Activated CD8-positive, alpha-beta memory T cell treated with anti-CD3 and anti-CD28 coated beads for 48 hours (primary cell): ENCODE measurements around the gene KIF12.

Source experiments
- DNase-seq, 3 experiments: peaks; one replicate each; pipeline ENCODE4 v3.0.0-alpha.2; 2020; ENCODE audit warnings: low read depth in 2 of 3, low spot score in 2 of 3

The KIF12 gene

DNA sequence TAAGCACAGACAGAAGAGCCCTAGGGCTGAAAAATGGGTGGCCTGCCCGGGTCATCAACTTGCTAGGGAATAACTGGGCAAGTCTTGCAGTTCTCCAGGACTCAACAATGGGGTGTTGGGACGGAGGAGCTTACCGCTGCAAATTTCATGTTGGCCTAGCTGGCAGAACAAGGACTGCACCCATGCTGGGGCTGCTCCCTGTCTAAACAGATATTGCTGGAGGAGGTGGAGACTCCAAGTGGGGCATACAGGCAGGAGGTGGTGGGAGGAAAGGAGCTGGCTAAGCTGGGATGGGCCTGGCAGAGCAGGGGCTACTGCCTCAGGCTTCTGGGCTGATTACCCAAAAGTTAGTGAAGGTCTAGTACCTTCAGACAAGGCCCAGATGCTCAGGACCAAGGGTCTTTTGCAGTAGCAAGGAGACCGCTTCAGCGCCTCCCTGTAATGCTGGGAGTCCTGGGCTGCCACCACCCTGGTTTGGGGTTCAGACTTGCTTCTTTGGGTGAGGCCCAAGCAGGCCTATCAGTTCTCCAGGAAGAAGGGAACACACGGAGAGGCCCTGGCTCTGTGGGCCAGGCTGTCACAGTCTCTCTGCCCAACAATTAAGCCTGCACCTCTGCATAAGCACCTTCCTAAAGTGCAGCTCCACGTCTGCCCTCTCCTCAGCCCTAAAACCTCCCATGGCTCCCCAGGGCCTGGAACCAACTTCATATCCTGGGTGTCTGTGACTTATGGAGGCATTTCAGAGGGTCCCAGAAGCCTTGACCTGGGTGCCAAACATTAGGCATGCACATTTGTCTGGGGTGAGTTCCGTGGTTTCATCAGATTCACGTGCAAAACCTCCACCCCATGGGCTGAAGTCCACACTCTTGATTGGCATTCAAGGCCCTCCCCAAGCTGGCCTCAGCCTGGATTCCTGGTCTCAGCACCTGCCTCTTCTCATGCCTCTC, 24.2 kb upstream of the KIF12 start:
- DNase-seq: no peak

DNA sequence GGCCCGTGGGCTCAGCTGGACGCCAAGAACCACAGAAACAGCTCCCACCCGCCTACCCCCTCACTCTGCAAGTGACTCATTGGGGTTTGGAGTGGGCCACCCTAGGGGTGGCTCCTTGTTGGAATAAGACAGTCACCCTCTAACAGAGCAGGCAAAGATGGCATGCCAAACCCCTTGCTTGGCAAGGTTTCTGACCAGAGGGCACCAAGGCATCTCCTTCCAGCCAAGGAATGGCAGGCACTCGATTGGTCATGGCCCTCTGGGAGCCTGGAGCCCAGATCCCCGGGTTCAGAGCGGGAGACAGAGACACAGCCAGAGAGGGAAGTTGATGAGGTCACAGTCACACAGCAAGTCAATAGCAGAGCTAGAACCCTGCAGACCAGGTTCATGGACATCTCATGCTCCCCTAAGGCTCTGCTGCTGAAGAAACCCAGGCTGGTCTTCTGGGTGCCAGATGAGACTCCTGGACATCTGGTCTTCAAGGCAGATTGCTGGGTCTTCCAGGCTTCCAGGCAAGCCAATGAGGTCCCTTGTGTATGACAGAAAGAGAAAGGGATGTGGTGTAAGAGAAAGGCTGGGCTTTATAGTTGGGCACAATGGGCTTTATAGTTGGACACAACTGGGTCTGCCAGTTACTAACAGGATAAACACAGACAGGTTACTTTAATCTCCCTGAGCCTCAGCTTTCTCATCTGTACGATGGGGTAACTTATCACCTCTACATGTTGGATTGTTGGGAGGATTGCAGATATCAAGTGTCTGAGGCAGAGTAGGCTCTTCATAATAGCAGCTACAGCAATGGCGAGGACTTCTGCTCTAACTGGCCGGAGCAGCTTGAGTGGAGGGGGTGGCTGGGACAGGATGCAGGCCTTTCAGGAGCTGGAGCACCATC, 23.3 kb upstream of the KIF12 start:
- no peak for DNase-seq

DNA sequence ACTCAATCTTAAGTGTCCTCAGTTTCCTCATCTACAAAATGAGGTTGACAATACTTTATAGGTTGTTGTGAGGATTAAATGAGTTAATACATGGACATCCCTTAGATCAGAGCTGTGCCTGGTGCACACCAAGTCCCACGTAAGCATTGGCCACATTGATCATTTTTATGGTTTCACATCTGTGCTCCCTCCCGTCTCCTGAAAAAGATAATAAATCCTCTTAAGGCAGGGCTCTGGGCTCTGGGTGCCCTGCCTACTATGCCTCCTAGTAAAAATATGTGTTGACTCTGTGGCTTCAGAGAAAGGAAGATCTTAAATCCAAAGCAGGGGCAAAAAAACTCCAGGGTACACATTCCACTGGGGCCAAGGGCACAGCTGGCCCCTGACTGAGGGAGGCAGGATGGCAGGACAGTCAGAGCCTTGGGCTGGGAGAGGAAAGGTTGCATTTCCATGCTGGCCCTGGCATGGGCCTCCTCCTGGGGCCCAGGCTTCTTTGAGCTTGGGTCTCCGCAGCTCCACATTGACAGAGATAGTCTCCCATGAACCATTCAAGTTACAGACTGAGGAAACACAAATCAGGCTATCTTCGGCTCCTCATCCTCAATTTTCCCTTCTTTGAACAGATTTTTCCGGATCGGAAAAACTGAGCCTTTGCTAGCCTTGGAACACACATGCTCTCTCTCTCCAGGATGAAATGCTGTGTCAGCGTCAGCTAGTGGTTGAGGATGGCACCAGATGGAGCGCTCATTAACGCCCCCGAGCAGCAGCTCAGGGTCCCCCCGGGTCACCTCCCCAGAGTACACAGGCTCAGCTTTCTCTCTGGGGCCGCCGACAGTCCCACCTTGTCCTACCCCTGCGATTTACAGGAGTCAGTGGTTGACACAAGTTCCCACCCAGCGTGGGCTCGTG, 22.4 kb upstream of the KIF12 start:
- no peak for DNase-seq

DNA sequence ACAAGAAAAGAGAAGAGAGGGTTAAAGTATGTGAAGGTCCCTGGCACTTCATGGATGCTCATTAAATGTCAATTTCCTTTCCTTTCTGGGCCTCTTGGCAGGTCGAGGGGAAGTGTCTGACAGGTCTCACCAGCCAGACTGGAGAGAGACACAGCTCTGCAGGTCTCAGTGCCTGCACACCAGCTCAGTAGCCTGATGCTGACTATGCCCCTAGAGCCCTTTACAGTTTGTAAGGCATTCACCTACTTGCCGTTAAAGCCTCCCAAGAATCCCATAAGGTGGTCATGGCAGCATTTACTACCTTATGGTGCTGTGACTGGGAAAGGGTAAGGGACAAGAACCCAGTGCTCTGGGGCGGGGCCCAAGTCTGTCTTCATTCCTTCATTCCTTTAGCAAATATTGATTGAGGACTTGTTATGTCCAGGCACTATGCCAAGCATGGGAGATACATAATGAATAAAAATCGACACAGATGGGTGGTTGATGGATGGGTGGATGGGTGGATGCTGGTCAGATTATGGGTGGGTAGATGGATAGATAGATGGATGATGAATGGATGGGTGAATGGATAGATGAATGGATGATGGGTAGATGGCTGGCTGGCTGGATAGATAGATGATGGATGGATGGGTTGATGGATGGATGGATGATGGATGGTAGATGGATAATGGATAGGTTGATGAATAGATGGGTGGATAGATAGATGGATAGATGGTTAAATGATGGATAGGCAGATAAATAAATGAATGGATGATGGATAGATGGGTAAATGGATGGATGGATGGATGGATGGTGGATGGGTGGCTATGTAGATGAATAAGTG, 21.3 kb upstream of the KIF12 start:
- DNase-seq: no peak

DNA sequence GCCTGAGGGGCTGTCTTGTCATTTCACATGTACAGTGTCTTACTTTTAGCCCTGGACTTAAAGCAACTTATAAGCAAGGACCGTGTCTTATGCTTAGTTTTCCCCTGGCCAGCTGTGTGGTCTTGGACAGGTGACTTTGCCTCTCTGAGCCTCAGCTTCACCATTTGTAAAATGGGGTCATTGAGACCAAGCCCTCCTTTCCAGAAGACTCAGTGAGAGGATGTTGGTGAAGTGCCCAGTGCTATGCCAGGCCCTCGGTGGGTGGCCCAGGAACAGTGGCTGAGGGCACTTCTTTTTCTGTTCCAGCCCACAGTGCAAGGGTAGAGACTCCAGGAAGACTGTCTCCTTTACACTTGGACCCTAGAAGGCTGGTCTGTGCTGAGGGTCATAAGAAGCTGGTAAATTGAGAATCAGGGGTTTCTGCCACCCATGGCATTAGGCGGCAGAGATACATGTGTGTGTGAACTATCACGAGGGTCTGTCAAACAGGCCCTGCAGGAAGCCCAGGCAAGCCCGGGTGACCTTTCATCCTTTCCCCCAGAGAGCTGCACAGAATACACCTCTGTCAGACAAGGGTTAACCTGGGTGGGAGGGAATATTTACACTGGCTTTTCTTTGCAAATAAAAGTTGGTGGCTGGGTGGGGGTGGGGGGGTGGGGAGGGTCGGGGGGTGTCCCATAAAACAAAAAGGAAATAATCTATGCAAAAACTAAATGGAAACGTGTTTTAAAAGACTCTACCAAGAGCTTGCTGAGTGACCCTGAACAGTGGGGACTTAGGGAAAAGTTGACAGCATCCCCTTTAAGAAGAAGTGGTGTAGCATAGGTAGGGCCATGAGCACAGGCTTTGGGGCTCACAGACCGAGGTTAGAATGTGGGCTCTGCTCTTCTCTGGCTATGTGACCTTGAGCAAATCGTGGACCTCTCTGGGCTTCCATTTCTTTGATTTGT, 20.4 kb upstream of the KIF12 start:
- no peak for DNase-seq

DNA sequence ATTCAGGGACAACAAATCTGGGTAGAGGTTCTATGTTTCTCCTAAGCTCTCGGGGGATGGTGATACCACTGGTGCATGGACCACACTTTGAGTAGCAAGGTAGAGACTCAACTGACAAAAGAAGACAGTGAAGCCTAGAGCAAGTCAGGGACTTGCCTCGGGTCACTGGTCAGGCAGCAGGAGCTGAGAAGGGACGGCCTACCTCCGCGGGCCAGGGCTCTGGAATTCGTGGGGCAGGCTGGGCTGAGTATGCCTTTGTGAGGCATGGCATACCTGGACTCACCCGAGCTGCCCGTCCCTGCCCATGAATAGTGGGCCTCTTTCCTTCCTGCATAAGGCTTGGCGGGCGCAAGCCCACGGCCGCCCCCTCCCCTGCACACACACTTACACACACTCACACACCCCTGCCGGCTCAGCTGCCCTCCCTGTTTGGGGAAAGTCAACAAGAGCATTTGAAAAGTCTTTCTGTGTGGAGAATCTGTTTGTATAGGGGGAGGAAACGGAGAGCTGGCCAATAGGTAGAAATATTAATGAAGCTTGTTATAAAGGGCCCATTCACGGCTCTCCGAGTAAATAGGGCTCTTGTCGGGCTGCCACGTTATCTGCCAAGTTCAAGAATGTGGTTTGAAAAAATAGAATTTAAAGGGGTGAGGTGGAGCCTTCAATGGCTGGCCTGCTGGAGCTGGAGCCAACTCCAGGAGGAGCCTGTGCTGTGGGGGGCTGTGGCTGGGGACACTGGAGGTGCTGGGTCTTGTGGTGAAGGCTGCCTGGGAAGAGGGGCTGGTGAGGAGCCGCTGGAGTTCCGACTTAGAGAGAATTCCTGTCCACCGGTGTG, 19.1 kb upstream of the KIF12 start:
- no peak for DNase-seq

DNA sequence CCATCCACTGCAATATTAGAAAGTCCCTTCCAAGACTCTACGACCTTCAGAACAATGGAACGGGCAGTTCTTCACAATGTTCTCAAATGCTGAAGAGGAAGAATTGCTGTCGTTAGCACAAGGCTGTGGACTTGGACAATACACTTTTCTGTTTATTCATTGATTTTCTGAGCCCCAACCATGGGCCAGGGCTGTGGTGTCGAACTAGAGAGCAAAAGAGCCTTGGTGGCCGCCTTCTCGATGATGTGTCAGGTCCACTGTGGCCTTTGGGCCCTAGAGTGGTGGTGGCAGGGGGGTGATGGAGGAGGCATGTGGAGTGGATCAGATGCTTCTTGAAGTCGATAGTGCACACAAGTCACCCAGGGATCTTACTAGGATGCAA, 18.5 kb upstream of the KIF12 start:
- no peak for DNase-seq

DNA sequence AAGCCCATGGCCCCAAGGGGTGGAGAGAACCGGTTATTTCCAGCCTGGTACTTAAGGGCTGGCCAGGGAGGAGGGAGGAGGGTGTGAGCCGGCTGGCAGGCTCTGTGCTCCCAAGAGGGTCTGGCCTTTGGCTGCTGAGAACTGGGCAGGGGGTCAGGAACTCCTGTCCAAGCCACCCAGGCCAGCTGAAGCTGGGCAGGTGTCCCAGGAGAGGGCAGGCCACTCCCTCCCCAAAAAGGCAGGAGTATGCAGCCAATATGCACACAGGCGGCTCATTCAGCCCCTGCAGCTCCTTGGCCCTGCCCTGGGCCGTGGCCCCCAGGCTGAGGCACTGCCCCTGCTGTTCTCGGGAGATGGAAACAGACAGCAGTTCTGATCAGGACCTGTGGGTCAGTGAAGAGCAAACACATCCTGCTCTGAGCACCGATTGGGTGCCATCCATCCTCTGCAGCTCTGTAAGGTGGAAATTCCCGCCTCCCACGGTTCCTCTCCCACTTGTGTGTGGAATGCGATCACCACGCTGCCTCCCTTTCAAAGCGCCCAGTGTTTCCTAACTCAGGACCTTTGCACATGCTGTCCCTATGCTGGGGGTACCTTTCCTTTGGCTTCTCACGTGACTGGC, 17.1 kb upstream of the KIF12 start:
- no peak for DNase-seq

DNA sequence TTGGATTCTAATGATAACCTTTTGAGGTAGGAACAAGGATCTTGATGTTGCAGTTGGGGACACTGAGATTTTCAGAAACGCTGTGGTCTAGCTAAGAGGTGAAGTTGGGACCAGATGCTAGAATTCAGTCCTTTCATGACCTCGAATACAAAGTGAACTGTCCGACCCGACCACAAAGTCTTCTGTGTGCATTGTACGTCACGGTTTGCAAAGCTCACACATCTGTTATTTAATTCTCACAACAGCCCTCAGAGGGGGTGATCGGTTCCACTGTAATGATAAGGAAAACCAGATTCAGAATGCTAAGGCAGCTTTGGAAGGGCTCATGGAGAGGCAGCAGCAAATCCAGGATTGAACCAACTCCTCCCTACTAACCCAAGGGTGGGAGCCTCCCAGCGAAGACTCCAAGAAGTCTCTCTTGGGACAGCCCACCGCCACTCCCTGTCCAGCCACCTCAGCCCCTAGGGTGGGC, 16.6 kb upstream of the KIF12 start:
- no peak for DNase-seq

DNA sequence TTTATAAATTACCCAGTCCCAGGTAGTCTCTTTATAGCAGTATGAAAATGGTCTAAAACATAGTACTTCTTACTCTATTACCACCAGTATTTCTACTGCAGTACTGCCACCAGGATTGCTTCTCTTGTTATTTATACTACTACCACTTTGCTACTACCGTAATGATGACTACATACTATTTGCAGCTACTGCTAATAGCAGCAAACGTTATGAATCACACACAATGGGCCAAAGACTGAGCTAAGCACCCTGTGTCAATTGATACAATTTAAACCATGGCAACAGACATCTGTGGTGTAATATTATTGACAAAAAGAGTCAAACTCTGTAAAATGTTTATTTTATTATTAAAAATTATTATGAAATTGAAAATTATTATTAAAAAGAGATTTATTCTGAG, 15.3 kb upstream of the KIF12 start:
- DNase-seq: no peak

DNA sequence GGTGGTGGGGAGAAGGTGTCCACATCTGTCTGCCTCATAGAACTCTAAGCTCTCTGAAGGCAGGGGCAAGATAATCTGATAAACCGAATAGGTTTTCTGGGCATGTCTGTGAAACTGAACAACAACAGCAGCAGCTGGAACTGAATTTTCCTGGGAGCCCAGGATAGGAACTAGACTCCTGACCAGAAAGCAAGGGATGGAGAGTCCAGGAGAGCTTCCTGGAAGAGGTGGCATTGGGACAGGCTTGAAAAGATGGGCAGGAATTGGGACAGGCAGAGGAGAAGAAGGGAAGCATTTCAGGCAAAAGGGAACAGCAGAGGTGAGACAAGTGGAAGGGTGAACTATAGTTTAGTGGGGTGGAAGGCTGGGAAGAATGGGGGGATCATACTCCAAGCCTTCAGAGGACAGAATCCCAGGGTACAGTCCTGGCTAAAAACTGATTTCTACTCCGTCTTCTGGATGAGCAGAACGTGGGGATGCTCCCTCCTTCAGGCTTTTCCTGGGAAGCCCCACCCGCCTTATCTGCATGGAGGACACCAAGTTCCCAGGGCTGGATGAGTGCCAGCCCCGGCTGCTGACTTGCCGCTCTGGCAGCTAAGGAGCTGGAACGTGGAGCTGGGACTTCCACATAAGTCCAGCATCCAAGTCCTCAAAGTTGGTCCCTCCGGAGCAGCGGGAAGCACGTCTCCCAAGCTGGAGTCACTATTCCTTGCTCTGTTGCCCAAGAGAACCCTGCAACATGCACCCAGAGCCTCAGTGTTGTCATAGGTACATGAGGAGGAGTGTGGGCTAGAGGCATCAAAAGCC, 13.9 kb upstream of the KIF12 start:
- no peak for DNase-seq

DNA sequence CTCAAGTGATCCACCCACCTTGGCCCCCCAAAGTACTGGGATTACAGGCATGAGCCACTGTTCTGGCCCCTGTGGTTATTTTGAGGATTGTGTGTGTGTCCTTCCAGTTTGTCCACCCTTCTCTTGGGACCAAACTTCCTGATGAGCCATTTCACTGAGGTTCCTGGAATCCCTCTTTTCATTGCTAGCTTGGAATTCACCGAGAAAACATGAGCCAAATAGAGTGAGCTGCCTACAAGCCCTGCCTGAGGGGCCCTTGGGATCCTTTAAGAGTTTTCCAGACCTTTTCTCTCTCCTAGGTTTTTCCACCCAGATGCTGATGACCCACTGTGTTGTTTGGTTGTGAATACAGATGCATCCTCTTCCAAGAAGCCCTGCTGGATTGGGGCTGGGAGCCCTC, 13.2 kb upstream of the KIF12 start:
- no peak for DNase-seq

DNA sequence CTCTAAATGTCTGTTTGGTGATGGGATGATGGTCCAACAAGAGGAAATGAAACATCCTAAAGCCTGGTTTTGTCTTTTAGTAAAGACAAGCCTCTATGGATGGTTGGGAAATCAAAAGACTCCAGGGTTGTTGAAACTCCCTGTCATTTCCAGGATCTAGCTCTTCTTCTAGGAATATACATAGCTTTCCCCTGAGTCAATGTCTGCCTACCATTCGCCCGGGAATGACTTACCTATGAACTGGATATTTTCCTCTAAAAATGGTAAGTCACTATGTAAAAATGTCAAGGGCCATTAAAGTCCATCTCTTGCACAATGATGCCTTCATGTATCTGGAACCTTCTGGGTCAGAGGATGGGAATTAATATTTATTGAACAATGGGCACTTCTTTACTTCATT, 11.1 kb upstream of the KIF12 start:
- DNase-seq: no peak

DNA sequence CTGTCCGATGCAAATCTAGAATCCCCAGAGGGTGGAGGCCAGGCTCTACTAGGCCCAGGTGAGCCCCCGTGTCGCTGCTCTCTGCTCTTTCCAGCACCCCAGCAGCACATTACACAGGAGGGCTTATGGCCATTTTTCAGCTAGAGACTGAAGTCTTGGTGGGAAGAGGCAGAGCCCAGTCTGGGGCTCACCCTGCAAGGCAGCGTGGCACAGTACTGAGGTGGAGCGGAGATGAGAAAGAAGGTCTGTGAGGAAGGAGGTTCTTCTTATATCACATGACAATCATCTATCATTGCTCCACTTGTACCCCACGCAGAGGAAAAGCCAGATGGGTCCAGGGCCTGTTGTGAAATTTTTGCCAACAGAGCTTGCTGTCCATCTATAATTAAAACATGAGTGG, 10.0 kb upstream of the KIF12 start:
- DNase-seq: no peak

DNA sequence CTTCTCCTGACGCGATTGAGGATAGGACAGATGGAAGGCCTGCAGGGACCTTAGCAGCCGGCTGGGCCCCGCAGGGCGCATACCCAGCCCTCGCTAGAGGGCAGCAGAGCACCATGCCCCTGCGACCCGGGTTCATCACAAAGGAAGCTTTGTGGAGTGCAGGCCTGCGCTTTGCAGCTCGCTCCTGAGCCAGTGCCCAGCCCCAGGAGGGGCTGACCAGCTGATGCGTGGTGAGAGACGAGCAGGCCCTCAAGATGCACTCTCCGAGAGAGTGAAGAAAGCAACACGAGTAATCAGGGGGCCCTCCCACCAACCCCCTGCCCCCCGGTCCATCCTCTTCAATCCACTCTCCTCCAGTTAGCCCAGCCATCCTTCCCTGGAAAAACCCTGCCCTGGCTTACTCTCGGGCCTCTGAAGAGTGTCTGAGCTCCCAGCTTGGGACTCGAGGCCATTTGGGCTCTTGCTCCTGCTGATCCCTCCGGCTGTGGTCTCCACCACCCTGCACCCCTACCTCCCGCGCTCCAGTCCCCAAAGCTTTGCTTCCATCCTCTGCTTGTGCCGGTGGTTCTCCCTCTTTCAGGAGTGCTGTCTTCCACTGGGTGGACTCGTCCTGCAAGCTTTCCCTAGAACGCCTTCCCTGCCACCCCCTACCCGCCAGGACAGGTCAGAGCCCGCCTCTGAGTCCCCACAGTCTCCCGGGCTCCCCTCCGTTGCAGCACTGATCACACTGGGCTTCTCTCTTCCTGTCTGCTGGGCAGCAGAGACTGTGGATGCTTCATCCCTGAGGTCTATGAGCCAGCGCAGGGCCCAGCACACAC, 9.1 kb upstream of the KIF12 start:
- DNase-seq: peak; percentile 32 to 49 (median 38)
